OCI-M1 (cell line): Measurements from ENCODE around the gene AP3B1.
"Not testable (repeated sequence)": the region's sequence is repeated elsewhere in the genome, so short reads cannot be mapped to it uniquely, and the experiment has no call there.

ENCODE experiments used
- DNase-seq: peaks from one replicate; lab custom pipeline; 2025; lab: John Stamatoyannopoulos, UW

The AP3B1 gene

GRCh38 chr5:78067581-78067980, 226.9 kb downstream of the AP3B1 start:
- DNase-seq = not testable (repeated sequence)

- DNase-seq = not testable (repeated sequence)
These were observed 227.8 kb downstream of the AP3B1 start for GRCh38 chr5:78066722-78067121.

GRCh38 chr5:78065663-78066062, 228.8 kb downstream of the AP3B1 start:
- DNase-seq = no peak

- DNase-seq = no peak
These were observed 229.5 kb downstream of the AP3B1 start for GRCh38 chr5:78064941-78065472.

GRCh38 chr5:78063495-78063894, 231.0 kb downstream of the AP3B1 start:
- no peak for DNase-seq

- DNase-seq = no peak
These were observed 231.9 kb downstream of the AP3B1 start for GRCh38 chr5:78062645-78063044.

DNA sequence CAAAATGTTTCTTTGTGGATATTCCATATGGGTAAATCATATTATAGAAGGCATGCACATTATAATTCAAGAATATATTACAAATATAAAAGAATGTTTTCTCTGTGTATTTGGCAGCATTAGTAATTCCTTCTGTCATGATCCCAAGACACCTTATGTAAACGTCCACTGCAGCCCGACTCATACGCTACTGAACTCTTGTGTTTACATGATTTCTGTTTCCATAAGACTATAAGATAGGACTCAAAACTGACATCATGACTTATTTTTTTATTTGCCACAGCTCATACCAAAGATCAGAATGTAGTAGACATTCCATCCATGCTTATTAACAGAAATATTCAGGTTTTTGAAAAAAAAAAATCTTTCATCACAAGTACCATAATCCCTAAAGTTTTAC, 234.1 kb downstream of the AP3B1 start:
- DNase-seq = no peak

- DNase-seq = no peak
These were observed 235.9 kb downstream of the AP3B1 start for GRCh38 chr5:78058625-78059024.

- DNase-seq = no peak
These were observed 237.5 kb downstream of the AP3B1 start for GRCh38 chr5:78056901-78057514.

DNA sequence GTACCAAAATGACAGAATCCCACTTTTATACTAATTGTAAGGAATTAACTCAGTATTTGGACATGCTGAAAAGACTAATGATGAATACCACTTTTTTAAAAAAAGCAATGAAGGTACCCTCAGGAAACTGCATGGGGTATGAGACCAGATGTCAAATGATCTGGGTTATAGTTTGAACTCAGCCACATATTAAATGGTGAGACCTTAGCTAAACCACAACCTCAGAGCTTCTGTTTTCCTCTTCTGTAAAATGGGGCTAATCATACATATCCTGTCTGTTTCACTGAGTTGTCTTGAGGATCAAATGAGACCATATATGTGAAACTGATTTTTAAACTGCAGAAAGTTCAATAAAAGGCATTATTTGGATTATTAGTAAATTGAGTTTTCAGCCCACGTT, 238.4 kb downstream of the AP3B1 start:
- no peak for DNase-seq

DNA sequence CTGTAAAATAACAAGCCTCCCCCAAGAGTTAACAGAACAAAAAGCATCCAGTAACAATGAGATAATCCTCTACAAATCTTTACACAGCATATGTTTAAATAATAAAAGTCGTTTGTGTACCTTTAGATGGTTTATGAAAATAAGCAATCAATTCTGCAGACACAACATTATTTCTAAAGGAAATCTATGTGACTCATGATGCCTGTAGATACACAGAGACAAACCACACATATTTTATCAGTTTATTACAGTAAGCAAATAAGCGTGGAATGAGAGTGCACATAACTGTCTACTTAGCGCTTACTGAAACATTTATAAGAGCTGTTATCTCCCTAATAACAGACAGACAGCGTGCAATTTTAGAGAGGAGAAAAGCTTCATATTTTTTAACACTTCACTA, 243.6 kb downstream of the AP3B1 start:
- peak; percentile 24 for DNase-seq

DNA sequence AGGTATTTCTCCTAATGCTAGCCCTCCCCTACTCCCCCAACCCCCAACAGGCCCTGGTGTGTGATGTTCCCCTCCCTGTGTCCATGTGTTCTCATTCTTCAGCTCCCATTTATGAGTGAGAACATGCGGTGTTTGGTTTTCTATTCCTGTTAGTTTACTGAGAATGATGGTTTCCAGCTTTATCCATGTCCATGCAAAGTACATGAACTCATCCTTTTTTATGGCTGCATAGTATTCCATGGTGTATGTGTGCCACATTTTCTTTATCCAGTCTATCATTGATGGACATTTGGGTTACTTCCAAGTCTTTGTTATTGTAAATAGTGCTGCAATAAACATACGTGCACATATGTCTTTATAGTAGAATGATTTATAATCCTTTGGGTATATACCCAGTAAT, 247.7 kb downstream of the AP3B1 start:
- DNase-seq = not testable (repeated sequence)

DNA sequence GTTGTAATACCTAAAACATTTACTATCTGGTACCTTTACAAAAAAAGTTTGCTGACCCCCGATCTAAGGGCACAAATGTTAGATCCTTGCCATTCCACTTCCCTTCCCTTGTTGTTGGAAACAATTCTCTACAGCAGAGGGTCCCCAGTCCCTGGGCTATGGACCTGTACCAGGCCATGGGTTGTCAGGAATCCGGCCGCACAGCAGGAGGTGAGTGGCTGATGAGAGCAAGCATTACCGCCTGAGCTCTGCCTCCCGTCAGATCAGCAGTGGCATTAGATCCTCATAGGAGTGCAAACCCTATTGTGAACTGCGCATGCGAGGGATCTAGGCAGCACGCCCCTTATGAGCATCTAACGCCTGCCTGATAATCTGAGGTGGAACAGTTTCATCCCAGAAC, 248.5 kb downstream of the AP3B1 start:
- no peak for DNase-seq

GRCh38 chr5:78041805-78042204, 252.7 kb downstream of the AP3B1 start:
- DNase-seq = no peak

GRCh38 chr5:78025540-78025939, 269.0 kb downstream of the AP3B1 start:
- no peak for DNase-seq

- DNase-seq = no peak
These were observed 274.8 kb downstream of the AP3B1 start for GRCh38 chr5:78019744-78020143.

DNA sequence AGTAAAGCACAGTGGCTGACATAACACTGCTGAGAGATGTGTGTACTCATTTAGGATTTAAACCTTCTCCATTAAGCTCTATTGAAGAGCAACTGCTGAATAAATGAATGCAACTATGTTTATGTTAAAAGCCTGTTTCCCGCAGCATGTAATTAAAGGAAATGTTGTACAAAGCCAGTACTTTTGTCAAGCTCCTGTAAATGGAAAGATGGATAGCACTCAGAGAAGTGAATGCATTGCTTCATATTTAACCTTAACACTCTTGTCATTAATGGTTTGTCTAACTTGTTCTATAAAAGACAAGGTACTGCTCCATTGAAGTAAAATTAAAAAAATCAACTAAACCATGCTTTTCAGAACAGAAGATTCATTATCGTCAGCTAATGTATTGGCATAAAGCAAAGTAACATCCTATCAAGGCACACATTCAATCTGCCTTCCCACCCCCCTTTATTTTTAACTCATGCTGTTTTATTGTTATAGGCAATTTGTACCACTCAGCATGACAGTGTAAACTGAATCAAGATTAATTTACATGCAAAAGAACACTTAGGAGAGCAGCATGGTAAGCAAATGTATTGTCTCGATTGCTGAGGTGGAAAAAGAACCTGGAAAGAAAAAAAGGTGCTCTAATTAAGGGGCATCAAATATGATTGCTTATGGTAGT, 277.5 kb downstream of the AP3B1 start:
- no peak for DNase-seq

DNA sequence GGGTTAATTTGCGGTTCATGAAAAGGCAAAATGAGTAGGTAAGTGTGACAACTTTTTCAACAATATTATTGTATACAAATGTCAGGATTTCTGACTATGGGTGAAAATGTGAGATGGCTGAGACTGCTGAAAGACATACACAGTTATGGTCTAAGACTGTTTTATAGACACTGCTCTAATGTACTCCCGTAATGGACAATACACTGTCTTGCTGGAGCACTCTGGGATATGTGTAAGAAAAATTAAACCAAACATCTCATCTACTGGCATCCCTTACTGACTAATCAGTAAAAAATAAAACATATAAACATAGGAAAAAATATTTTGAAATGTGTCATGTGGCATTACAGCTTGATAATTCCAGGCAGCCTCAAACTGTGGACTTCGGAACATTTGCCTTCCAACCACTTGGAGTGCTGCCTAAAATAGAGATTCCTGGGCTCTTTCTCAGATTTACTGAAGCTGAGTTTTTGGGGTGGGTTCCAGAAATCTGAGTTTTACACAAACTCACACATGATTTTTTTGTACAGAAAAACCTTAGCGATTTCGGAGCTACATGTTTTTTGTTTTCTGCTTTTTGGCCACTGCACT, 284.5 kb downstream of the AP3B1 start:
- DNase-seq = no peak

DNA sequence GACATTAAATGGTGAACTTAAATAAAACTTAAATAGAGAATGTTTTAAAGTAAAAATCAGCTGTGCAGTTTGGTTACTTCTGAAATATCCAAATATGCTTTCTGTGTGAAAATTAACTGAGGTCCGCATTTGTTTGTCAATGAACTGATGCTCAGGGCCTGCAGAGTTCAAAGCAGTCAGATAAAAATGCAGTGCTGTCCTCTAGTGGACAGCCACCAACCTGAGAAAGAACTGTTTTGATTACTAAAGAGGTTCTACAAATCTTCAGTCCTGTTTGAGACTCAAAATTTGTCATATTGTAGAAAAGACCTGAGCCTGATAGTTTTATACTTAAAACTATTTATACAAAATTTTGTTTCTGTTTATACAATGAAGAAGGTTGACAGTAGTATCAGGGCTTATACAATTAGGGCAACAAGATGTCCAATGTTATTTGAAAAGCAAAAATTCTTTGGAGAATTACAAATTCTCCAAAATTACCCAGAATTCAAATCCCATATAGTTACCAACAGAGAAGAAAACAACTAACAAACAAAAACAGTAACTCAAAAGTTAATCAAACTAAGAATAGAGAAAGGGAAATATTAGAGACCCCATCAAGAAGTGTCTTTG, 286.0 kb downstream of the AP3B1 start:
- DNase-seq = peak; percentile 77

DNA sequence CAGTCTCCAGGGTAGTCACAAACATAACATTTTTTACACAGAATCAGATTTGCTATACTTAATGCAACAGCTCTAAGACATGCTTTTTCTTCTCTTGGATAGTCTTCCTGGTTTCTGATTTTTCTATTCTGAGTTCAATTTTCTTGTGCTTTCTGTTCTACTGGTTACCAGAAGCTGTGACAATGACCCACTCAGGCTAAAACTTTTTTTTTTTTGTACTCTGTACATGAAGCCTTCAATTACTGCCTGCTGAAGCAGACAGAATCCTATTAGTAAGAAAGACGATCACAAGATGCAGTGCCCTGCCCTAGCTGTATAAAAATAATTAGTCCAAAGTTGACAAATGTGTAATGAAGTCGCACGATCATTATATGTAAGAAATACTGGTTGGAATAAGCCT, 287.3 kb downstream of the AP3B1 start:
- no peak for DNase-seq

- no peak for DNase-seq
These were observed 288.0 kb downstream of the AP3B1 start for GRCh38 chr5:78006449-78006848.

- DNase-seq = no peak
These were observed 289.3 kb downstream of the AP3B1 start for GRCh38 chr5:78005021-78005785.
